Neuron (in vitro differentiated cells): ENCODE data around the gene FUT3.
"Not testable (repeated sequence)": the region's sequence is repeated elsewhere in the genome, so short reads cannot be mapped to it uniquely, and the experiment has no call there.

Experiments
- H2AFZ ChIP-seq: one replicate; pipeline ENCODE4 v1.6.1; 2013; ENCODE audit warnings: low read depth, mild to moderate bottlenecking, inconsistent platforms, low read length, moderate library complexity
- H3K27me3 ChIP-seq: one replicate; pipeline ENCODE4 v1.6.1; 2013; ENCODE audit warnings: low read length; ENCODE audit not compliant: insufficient read depth
- H3K36me3 ChIP-seq: one replicate; pipeline ENCODE4 v1.6.1; 2013; ENCODE audit warnings: low read length; ENCODE audit not compliant: insufficient read depth
- H3K4me1 ChIP-seq: one replicate; pipeline ENCODE4 v1.6.1; 2013; ENCODE audit warnings: low read length; ENCODE audit not compliant: insufficient read depth
- H3K4me3 ChIP-seq: 2 replicates; pipeline ENCODE4 v1.5.1; 2013; ENCODE audit warnings: mild to moderate bottlenecking, low read length, moderate library complexity
- H3K9me3 ChIP-seq: one replicate; pipeline ENCODE4 v1.6.1; 2013; ENCODE audit warnings: low read length

FUT3 gene

DNA sequence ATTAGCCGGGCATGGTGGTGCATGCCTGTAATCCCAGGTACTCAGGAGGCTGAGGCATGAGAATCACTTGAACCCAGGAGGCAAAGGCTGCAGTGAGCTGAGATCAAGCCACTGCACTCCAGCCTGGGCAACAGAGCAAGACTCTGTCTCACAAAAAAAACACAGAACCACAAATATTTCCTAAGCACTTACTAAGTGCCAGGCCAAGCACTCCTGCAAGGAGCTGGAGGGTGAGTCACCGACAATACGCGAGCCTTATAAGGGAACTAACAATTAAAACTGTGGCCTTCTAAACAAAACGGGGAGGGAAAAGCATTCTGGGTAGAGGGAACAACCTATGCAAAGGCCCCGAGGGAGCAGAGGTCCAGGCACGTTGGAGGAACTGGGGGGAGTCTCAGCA, 23.2 kb upstream of the FUT3 start:
- H2AFZ ChIP-seq, H3K4me3 ChIP-seq, H3K27me3 ChIP-seq, H3K36me3 ChIP-seq, H3K9me3 ChIP-seq: not testable (repeated sequence)
- H3K4me1 ChIP-seq: peaks cover 12% of the 10 kb centered on the region

DNA sequence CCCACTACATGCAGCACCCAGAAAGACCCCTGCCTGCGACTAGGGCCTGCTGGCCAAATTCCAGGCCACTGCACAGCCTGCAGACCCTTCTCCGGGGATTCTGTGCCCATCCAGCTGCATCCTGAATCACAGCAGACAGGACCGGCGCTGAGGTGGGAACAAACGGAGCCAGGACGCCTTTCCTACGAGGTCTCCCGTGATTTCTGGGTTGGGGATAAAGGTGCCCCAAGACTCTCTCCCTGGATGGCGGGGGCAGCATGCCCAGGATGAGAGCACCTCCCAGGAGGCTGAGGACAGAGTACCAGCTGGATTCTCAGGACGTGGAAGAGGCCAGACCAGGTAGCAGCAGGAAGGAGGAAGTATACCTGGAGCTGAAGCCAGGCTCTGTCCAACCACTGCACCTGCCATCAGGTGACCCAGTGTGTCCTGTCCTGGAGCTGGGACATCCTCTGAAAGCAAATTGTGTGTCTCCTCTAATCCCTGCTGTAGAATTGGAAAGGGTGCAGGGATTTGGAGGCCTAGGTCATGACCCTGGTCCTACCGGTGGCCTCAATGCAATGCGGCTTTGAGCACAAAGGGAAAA, 22.5 kb upstream of the FUT3 start:
- H3K4me3 ChIP-seq: no peak overlapping the region
- no peaks in the 10 kb centered on the region for H3K27me3 ChIP-seq
- H3K9me3 ChIP-seq: no peaks in the 10 kb centered on the region
- no peak overlapping the region for H2AFZ ChIP-seq
- H3K36me3 ChIP-seq: no peaks in the 10 kb centered on the region
- peaks cover 8% of the 10 kb centered on the region for H3K4me1 ChIP-seq

DNA sequence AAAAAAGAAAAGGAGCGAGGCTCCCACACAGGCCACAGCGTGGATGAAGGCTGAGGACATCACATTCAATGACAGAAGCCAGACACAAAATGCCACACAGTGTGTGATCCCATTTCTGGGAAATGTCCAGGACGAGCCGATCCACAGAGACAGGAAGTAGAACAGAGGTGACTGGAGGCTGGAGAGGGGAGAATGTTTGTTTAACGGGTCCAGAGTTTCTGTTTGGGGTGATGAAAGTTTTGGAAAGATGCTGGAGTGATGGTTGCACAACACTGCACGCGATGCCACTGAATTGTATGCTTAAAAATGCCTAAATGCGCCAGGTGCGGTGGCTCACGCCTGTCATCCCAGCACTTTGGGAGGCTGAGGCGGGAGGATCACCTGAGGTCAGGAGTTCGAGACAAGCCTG, 19.7 kb upstream of the FUT3 start:
- Histone ChIP-seq H3K4me1 (no peaks in the 10 kb centered on the region), H3K9me3 (no peaks in the 10 kb centered on the region), H2AFZ (no peak overlapping the region), H3K36me3 (no peaks in the 10 kb centered on the region), H3K27me3 (peaks cover 2% of the 10 kb centered on the region), H3K4me3 (no peak overlapping the region)

DNA sequence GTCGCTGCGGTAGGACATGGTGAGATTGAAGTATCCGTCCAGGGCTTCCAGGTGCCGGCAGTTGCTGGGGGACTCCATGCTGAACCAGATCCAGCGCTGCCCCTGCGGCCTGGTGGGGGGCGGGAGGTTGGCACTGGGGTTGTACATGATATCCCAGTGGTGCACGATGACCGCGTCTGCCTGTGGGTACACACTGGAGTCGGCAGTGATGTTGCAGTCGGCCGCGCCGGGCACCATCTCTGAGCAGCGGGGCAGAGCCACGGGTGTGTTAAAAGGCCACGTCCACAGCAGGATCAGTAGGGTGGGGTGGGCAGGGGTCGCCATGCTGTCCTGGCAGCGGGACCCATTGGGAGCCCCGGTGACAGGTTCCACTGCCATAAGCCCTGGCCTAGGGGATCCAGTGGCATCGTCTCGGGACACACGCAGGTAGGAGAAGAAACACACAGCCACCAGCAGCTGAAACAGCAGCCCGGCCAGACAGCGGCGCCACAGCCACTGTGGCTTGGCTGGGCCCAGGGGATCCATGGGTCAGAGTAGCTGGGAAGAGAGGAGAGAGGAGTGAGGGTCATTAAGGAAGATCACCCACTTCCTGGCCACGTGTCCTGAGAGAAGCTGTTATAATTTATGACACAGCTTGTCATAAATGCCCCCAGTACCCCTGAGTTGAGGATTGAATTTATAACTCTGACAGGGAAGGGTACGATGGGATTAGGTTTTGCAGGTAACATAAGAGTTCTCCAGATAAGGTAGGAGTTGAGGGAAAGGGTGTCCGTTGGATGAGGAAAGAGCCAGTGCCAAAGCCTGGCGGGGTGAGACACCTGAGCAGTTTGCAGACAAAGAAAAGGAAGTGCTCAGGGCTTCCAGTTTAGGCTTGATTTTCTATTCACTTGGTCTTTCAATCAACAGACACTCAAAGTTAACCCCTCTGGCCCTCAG, 16.2 kb upstream of the FUT3 start:
- Histone ChIP-seq H3K4me1 (no peaks in the 10 kb centered on the region), H3K27me3 (peaks cover 2% of the 10 kb centered on the region), H3K4me3 (no peak overlapping the region), H3K9me3 (no peaks in the 10 kb centered on the region), H3K36me3 (no peaks in the 10 kb centered on the region), H2AFZ (no peak overlapping the region)

DNA sequence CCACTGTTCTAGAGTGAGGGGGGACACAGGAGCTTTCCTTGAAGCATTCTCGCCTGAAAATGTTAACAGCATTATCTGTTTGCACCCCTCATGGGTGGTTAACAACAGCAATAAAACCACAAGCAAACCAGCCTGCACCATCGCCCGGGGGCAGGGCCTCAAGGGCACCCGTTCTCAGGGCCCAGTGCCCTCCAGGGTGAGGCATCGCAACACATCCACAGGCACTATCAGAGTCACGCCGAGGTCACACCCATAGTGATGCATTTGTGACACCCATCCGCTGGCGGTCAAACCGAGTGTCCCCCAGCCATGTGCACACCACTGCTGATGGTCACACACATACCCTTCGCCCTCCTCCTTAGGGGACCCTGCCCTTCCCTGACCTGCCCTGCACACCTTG, 14.5 kb upstream of the FUT3 start:
- Histone ChIP-seq H3K4me3 (no peak overlapping the region), H3K9me3 (no peaks in the 10 kb centered on the region), H2AFZ (no peak overlapping the region), H3K36me3 (no peaks in the 10 kb centered on the region), H3K27me3 (peaks cover 2% of the 10 kb centered on the region), H3K4me1 (no peaks in the 10 kb centered on the region)

DNA sequence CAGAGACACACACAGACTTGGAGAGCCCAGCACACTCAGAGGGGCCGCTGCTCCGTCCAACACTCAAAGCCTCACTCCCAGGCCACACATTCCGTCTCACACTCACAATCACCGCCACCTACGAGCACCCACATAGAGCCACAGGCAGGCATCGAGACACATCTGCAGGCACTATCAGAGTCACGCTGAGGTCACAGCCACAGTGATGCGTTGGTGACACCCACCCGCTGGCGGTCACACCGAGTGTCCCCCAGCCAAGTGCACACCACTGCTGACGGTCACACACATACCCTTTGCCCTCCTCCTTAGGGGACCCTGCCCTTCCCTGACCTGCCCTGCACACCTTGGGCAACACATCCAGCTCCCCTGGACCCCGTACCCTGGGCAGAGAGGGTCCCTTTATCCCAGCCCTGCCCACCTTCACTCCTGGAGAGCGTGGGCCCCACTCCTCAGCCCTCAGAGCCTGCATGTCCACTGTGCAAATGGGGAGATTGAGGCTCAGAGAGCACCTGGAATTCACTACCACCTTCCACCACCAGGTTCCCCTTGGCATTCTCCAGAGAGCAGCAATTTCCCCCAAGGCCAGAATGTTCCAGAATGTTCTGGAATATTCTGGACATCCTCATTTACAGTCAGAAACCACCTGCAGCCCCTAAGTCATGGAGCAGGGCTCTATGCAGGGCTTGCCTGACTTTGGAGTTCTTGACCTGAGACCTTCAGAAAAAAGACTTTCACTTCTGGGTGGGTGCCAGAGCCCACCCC, 13.7 kb upstream of the FUT3 start:
- Histone ChIP-seq H3K27me3 (peaks cover 2% of the 10 kb centered on the region), H3K4me1 (no peaks in the 10 kb centered on the region), H3K9me3 (no peaks in the 10 kb centered on the region), H3K36me3 (no peaks in the 10 kb centered on the region), H2AFZ (no peak overlapping the region), H3K4me3 (no peak overlapping the region)

DNA sequence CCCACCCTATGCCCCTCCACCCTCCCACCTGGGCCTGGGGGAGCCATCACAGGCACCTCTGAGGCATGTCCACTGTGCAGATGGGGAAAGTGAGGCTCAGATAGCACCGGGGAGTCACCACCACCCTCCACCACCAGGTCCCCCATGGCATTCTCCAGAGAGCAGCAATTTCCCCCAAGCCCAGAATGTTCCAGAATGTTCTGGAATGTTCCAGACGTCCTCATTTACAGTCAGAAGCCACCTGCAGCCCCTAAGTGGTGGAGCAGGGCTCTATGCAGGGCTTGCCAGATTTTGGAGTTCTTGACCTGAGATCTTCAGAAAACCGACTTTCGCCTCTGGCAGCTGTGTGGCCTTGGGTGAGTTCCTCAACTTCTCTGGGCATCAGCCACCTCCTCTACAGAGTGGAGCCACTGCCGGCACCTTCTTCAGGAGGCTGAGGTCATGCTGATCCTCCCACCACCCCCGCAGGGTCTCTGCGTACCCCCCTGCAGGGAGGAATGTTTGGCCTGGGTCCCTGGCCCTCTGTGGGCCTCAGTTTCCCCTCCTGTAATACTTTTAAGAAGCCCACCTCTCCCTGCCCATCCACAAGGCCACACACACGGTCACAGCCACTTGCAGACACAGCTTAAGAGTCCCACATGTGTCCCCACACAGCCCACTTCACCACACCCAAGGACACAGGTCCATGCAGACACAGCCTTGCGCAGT, 12.9 kb upstream of the FUT3 start:
- H3K27me3 ChIP-seq: peaks cover 2% of the 10 kb centered on the region
- H2AFZ ChIP-seq: no peak overlapping the region

DNA sequence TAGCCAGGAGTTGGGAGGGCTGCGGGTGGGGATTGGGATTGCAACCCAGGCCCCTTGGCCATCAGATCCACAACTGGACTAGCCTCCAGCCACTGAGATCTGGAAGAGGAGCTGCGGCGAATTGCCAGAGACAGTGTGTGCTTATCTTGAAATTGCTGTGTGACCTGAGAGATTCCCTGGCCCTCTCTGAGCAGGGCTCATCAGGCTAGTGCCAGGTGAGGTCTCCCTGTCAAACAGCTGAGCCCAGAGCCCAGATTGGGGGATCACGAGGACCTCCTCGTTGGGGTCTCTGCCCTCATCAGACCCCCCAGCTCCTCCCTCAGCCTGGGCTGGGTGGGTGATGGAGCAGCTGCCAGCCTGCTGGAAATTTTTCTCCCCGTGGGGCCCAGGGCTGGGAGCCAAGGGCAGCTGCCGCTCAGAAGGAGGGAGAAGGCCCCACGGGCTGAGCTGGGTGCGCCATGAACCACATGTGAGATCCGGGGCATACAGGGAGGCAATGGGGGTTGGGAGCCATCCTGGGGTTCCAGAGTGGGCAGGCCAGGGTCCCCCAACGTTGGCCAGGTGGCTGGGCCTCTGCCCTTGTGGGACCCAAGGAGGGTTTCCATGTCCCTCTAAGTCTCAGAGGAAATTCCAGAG, 11.9 kb upstream of the FUT3 start:
- Histone ChIP-seq H3K4me1 (no peaks in the 10 kb centered on the region), H3K9me3 (no peaks in the 10 kb centered on the region), H3K27me3 (peaks cover 2% of the 10 kb centered on the region), H2AFZ (no peak overlapping the region), H3K36me3 (no peaks in the 10 kb centered on the region), H3K4me3 (no peak overlapping the region)

More for the DNA sequence above, 12.9 kb upstream of the FUT3 start:
- Histone ChIP-seq H3K9me3 (no peaks in the 10 kb centered on the region), H3K4me3 (no peak overlapping the region), H3K36me3 (no peaks in the 10 kb centered on the region), H3K4me1 (no peaks in the 10 kb centered on the region)

DNA sequence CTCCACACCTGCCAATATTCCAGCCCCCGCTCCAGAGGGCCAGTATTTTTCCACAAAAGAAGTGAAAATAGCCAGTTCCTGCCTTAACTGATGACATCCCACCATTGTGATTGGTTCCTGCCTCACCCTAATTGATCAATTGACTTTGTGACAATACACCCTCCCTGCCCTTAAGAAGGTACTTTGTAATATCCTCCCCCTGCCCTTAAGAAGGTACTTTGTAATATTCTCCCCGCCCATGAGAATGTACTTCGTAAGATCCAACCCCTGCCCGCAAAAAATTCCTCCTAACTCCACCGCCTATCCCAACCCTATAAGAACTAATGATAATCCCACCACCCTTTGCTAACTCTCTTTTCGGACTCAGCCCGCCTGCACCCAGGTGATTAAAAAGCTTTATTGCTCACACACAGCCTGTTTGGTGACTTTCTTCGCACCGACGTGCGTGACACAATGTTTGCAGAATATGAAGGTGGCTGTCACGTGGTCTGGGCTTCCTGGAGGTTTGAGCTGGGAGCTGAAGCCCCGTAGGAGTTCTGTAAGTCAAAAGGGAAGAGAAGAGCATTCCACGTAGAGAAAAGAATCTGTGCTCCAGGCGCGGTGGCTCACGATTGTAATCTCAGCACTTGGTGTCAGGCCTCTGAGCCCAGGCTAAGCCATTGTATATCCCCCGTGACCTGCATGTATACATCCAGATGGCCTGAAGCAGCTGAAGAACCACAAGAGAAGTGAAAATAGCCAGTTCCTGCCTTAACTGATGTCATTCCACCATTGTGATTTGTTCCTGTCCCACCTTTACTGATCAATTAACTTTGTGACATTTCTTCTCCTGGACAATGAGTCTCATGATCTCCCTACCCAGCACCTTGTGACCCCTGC, 6.2 kb upstream of the FUT3 start:
- Histone ChIP-seq H3K4me3 (no peak overlapping the region), H2AFZ (no peak overlapping the region), H3K4me1 (no peaks in the 10 kb centered on the region), H3K9me3 (no peaks in the 10 kb centered on the region), H3K27me3 (peaks cover 4% of the 10 kb centered on the region), H3K36me3 (no peaks in the 10 kb centered on the region)

DNA sequence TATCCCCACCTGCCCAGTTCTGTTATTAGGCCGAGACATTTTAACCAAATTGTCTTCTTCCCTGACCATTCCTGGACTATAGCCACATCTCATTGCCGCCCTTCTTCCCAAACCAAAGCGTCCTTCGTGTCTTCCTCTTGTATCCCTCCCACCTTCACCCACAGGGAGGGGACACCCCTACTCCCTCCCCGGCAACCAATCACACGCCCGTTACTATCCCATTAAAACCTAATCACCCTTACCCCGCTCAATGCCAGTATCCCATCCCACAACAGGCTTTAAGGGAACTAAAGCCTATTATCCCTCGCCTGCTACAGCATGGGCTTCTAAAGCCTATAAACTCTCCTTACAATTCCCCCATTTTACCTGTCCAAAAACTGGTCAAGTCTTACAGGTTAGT, 3.9 kb upstream of the FUT3 start:
- H2AFZ ChIP-seq, H3K4me1 ChIP-seq, H3K9me3 ChIP-seq, H3K4me3 ChIP-seq, H3K27me3 ChIP-seq, H3K36me3 ChIP-seq: not testable (repeated sequence)

DNA sequence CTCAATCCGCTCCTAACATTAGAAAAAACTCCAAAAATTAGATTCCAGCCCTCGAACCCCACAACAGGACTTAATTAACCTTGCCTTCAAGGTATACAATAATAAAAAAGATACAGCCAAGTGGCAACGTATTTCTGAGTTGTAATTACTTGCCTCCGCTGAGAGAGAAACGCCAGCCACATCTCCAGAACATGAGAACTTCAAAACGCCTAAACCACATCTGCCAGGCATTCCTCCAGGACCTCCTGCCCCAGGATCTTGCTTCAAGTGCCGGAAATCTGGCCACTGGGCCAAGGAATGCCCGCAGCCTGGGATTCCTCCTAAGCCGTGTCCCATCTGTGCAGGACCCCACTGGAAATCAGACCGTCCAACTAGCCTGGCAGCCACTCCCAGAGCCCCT, 2.9 kb upstream of the FUT3 start:
- not testable (repeated sequence) for H3K9me3 ChIP-seq, H3K36me3 ChIP-seq, H3K4me3 ChIP-seq, H3K4me1 ChIP-seq, H3K27me3 ChIP-seq, H2AFZ ChIP-seq

DNA sequence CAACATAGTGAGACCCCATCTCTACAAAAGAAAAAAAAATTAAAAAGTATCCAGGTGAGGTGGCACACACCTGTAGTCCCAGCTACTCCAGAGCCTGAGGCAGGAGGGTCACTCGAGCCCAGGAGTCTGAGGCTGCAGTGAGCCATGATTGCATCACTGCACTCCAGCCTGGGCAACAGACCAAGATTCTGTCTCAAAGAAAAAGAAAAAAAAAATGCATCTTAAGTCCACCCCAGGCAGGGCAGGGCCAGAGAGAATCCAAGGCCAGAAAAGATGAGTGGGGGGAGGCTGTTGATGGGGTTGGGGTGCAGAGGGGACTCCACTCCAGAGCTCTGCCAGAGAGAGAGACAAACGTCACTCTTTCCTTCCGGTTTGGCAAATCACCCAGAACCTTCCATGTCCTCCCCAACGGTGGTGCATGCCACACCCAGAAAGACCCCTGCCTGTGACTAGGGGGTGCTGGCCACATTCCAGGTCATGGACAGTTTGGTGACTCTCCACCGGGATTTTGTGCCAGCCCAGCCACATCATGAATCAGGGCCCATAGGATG, 431 bp downstream of the FUT3 start:
- H3K27me3 ChIP-seq: no peaks in the 10 kb centered on the region
- H3K4me1 ChIP-seq: no peaks in the 10 kb centered on the region
- no peaks in the 10 kb centered on the region for H3K36me3 ChIP-seq
- H3K4me3 ChIP-seq: no peak overlapping the region
- H2AFZ ChIP-seq: no peak overlapping the region
- H3K9me3 ChIP-seq: no peaks in the 10 kb centered on the region
